Keratinocyte (primary cell): Measurements from ENCODE around the gene UNC119B.

ENCODE experiments used
- CTCF ChIP-seq, 3 experiments: IDR thresholded peaks in 1 of 3; conservative IDR thresholded peaks in 1 of 3; optimal IDR thresholded peaks in 1 of 3; 2 replicates in 2 of 3; 3 replicates in 1 of 3; pipeline versions ENCODE3 to v1.5.1; 2011; ENCODE audit warnings: low read length in 3 of 3, mild to moderate bottlenecking in 3 of 3, moderate library complexity in 2 of 3, control low read depth in 1 of 3, inconsistent platforms in 1 of 3; ENCODE audit not compliant: insufficient read depth in 2 of 3; ENCODE audit errors: extremely low read depth in 1 of 3
- EZH2 ChIP-seq: IDR thresholded peaks from one replicate; pipeline ENCODE4 v1.6.1; 2012; ENCODE audit warnings: inconsistent platforms, mild to moderate bottlenecking, low read length, moderate library complexity

GRCh38 chr12:120700886-120701285 is 9.4 kb upstream of the UNC119B start:
- TF ChIP-seq CTCF (optimal IDR thresholded peaks at IDR 0.05 in 1 of 3, IDR thresholded peaks at IDR 0.05 in 1 of 3, conservative IDR thresholded peaks at IDR 0.05 in 1 of 3; ENCODE audit: extremely low read depth in 1 of 3, insufficient read depth in 2 of 3, low read length in 3 of 3) (no peak), EZH2 (no peak)
